GM12878 (cell line): ENCODE measurements around the gene LRRK1. TPM values are rescaled to one million over a fixed set of nuclear protein-coding genes. Genes with fewer than 3 reads are reported as not detected.

Experiments used
- ATAC-seq: fragments of 200-7000 bp; cut with Tn5 transposase; 3 replicates; pipeline ENCODE4 v1.9.1; 2020; ENCODE audit warnings: mild to moderate bottlenecking, moderate library complexity
- BruUV-seq: library from RNA; stranded (reverse); fragments of 400-500 nt; replicated peaks from 2 replicates; lab custom pipeline; 2021; lab: Mats Ljungman, UMichigan
- CTCF ChIA-PET: fragments of 300-600 bp; sonication (Branson Sonifier 250); formaldehyde crosslinking; extraction: SDS; loops from one replicate; lab custom pipeline; 2021; ENCODE audit warnings: inconsistent platforms; lab: Yijun Ruan, JAX
- POLR2A ChIA-PET: fragments of 350-600 bp; formaldehyde crosslinking; extraction: SDS; loops from one replicate; lab custom pipeline; 2021; ENCODE audit warnings: inconsistent platforms; lab: Charles Lee
- RAD21 ChIA-PET: fragments of 300-600 bp; sonication (Branson Sonifier 250); formaldehyde crosslinking; loops from one replicate; lab custom pipeline; 2023; ENCODE audit warnings: antibody characterized with exemption; ENCODE audit not compliant: unreplicated experiment; lab: Charles Lee
- SMC1A ChIA-PET: fragments of 300-600 bp; sonication (Branson Sonifier 250); formaldehyde crosslinking; loops from one replicate; lab custom pipeline; 2023; ENCODE audit not compliant: unreplicated experiment, uncharacterized antibody; lab: Charles Lee
- DNase-seq: peaks from one replicate; pipeline ENCODE4 v3.0.0-alpha.2; 2011; ENCODE audit warnings: low read depth, low spot score
- FAIRE-seq: peaks from 3 replicates; lab custom pipeline; 2011; peaks lifted over from hg19 to GRCh38; lab: Jason Lieb, UNC
- H2AFZ ChIP-seq: 2 replicates; pipeline ENCODE4 v1.6.0; 2011; ENCODE audit warnings: low read depth, low read length, control low read depth; ENCODE audit not compliant: control insufficient read depth
- H3K27ac ChIP-seq: 2 replicates; pipeline ENCODE4 v1.5.1; 2011; ENCODE audit warnings: control low read depth; ENCODE audit not compliant: control insufficient read depth, insufficient read depth
- H3K27me3 ChIP-seq, 2 experiments: replicated peaks in 1 of 2; 2 replicates each; pipeline versions ENCODE4 v1.6.0 to v1.6.1; 2011; ENCODE audit warnings: low read length in 1 of 2; ENCODE audit not compliant: control insufficient read depth in 2 of 2, insufficient read depth in 2 of 2
- H3K36me3 ChIP-seq, 2 experiments: 2 replicates each; pipeline ENCODE4 v1.5.1; 2011; ENCODE audit warnings: low read length in 1 of 2; ENCODE audit not compliant: control insufficient read depth in 2 of 2, insufficient read depth in 2 of 2
- H3K4me1 ChIP-seq: 2 replicates; pipeline ENCODE4 v1.6.1; 2011; ENCODE audit warnings: mild to moderate bottlenecking, low read length, moderate library complexity, mixed read lengths; ENCODE audit not compliant: control insufficient read depth, insufficient read depth
- H3K4me2 ChIP-seq: 2 replicates; pipeline ENCODE4 v1.6.0; 2011; ENCODE audit warnings: control low read depth; ENCODE audit not compliant: control insufficient read depth, insufficient read depth
- H3K4me3 ChIP-seq: fragments of 200-600 bp; sonication (generic); 2 replicates; pipeline ENCODE4 v1.5.1; 2016
- H3K79me2 ChIP-seq: 2 replicates; pipeline ENCODE4 v1.6.0; 2011; ENCODE audit warnings: low read length; ENCODE audit not compliant: control insufficient read depth, insufficient read depth
- H3K9ac ChIP-seq: 2 replicates; pipeline ENCODE4 v1.8.0; 2011; ENCODE audit warnings: low read length, control low read depth, mixed read lengths; ENCODE audit not compliant: control insufficient read depth, insufficient read depth
- H3K9me3 ChIP-seq: replicated peaks from 3 replicates; pipeline ENCODE4 v1.5.1; 2011; ENCODE audit warnings: mild to moderate bottlenecking, low read length; ENCODE audit not compliant: control insufficient read depth, insufficient read depth
- H4K20me1 ChIP-seq: 2 replicates; pipeline ENCODE4 v1.6.0; 2011; ENCODE audit not compliant: control insufficient read depth, insufficient read depth
- ATF7 ChIP-seq: fragments of 450-650 bp; IDR thresholded peaks from 2 replicates; pipeline ENCODE4 v1.6.1; 2016; ENCODE audit warnings: low read depth, mild to moderate bottlenecking
- CBX5 ChIP-seq: sonication (generic); IDR thresholded peaks from 2 replicates; pipeline ENCODE4 v1.6.1; 2016; ENCODE audit warnings: low read depth, moderate library complexity, mild to moderate bottlenecking, inconsistent platforms
- CHD4 ChIP-seq: fragments of 200-600 bp; sonication (generic); IDR thresholded peaks from 2 replicates; pipeline ENCODE4 v1.6.1; 2016; ENCODE audit warnings: mild to moderate bottlenecking
- CREM ChIP-seq: IDR thresholded peaks from 2 replicates; pipeline ENCODE4 v1.6.1; 2014; ENCODE audit warnings: antibody characterized with exemption, low read depth
- HSF1 ChIP-seq: fragments of 150-350 bp; IDR thresholded peaks from 2 replicates; pipeline ENCODE4 v1.6.1; 2014; ENCODE audit warnings: mild to moderate bottlenecking, low read depth, low read length
- KLF5 ChIP-seq: fragments of 450-650 bp; IDR thresholded peaks from 2 replicates; pipeline ENCODE4 v1.6.1; 2014; ENCODE audit warnings: mild to moderate bottlenecking; ENCODE audit not compliant: partially characterized antibody
- MYC ChIP-seq: IDR thresholded peaks from 2 replicates; pipeline ENCODE4 v1.6.1; 2011; ENCODE audit warnings: mild to moderate bottlenecking, low read length, moderate library complexity, inconsistent platforms; ENCODE audit not compliant: insufficient read depth, insufficient replicate concordance, insufficient read length, severe bottlenecking
- NR2F1 ChIP-seq: fragments of 450-650 bp; conservative IDR thresholded peaks from 2 replicates; pipeline ENCODE4 v1.6.1; 2017; ENCODE audit warnings: mild to moderate bottlenecking
- RAD21 ChIP-seq: IDR thresholded peaks from 2 replicates; pipeline ENCODE4 v1.6.1; 2011; ENCODE audit warnings: mild to moderate bottlenecking, low read depth, low read length, moderate library complexity; ENCODE audit not compliant: insufficient read depth
- RB1 ChIP-seq: fragments of 450-650 bp; formaldehyde crosslinking; IDR thresholded peaks from 2 replicates; pipeline ENCODE4 v1.6.1; 2017; ENCODE audit warnings: mild to moderate bottlenecking, borderline replicate concordance
- RBBP5 ChIP-seq: fragments of 200-600 bp; sonication (generic); conservative IDR thresholded peaks from 2 replicates; pipeline ENCODE4 v1.6.1; 2016
- SMC3 ChIP-seq: IDR thresholded peaks from 2 replicates; pipeline ENCODE4 v1.6.1; 2011; ENCODE audit warnings: low read length, improper control_type of control experiment, borderline replicate concordance
- TARDBP ChIP-seq: IDR thresholded peaks from 2 replicates; pipeline ENCODE4 v1.6.1; 2016; ENCODE audit warnings: borderline replicate concordance
- ZNF24 ChIP-seq: fragments of 450-650 bp; IDR thresholded peaks from 2 replicates; pipeline ENCODE4 v1.6.1; 2017; ENCODE audit warnings: antibody characterized with exemption, mild to moderate bottlenecking
- WGBS: methylation state at CpG from one replicate; pipeline ENCODE4 v1.1.6; 2016; ENCODE audit warnings: low lambda C conversion rate; ENCODE audit not compliant: insufficient replicate concordance, insufficient coverage; ENCODE audit errors: missing lambda C conversion rate; 5-methylcytosine and 5-hydroxymethylcytosine counted together
- in situ Hi-C: fragments of 300-500 bp; cut with MboI; formaldehyde crosslinking; loops from 9 replicates; pipeline ENCODE4 v1.14.3; 2018; ENCODE audit warnings: mixed read lengths
- intact Hi-C: fragments of 100-400 bp; cut with micrococcal nuclease; formaldehyde crosslinking; loops from one replicate; pipeline ENCODE4 v1.14.2; 2022; ENCODE audit not compliant: unreplicated experiment
- polyA plus RNA-seq, 11 experiments: library from polyadenylated mRNA; depleted of rRNA in 4 of 11; unstranded in 6 of 11; stranded (reverse) in 5 of 11; fragments of >200 nt; fragmentation: Nextera tagmentation in 4 of 11; fragmentation: Illumina TruSeq in 1 of 11; extraction: Ambion mirVana in 4 of 11; extraction: Trizol in 1 of 11; gene quantifications; 1 replicate in 1 of 11; 2 replicates in 10 of 11; pipeline versions ENCODE4 v1.2.1 to v1.2.3, GENCODE V29; 2011 to 2016; ENCODE audit warnings: inconsistent platforms in 2 of 11, missing spikeins in 2 of 11, low read depth in 1 of 11
- total RNA-seq, 4 experiments: library from RNA; depleted of rRNA in 3 of 4; stranded (reverse); fragments of >200 nt in 3 of 4; fragmentation: Illumina TruSeq in 1 of 4; extraction: Trizol in 1 of 4; gene quantifications; 2 replicates each; pipeline versions ENCODE4 v1.2.1 to v1.2.3, GENCODE V29; 2013 to 2021
- TF ChIP-seq, protein P1 (sequence below): IDR thresholded peaks from 2 replicates; pipeline ENCODE4 v1.6.1; 2012; ENCODE audit warnings: low read depth, low read length, improper control_type of control experiment

Gene LRRK1
- total and polyA plus RNA-seq, 10 of the 15 experiments (the other 5 are each of a cell fraction or from before 2014, with no cell fraction given): 2.2 to 58.3 (median 17.9) TPM

GRCh38 chr15:101060576-101061551 is 141.7 kb downstream of the LRRK1 start:
- TF ChIP-seq RB1: no peak
- no peak for TF ChIP-seq SMC3
- no peak for TF ChIP-seq CBX5
- no peak for TF ChIP-seq NR2F1
- TF ChIP-seq KLF5: no peak
- no peak for TF ChIP-seq HSF1
- TF ChIP-seq RBBP5: no peak
- TF ChIP-seq ZNF24: no peak
- no peak for TF ChIP-seq MYC
- no peak for TF ChIP-seq ATF7
- no peak for TF ChIP-seq CHD4
- TF ChIP-seq, protein P1, sequence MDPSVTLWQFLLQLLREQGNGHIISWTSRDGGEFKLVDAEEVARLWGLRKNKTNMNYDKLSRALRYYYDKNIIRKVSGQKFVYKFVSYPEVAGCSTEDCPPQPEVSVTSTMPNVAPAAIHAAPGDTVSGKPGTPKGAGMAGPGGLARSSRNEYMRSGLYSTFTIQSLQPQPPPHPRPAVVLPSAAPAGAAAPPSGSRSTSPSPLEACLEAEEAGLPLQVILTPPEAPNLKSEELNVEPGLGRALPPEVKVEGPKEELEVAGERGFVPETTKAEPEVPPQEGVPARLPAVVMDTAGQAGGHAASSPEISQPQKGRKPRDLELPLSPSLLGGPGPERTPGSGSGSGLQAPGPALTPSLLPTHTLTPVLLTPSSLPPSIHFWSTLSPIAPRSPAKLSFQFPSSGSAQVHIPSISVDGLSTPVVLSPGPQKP: no peak
- no peak for TF ChIP-seq TARDBP
- TF ChIP-seq RAD21: no peak
- TF ChIP-seq CREM: no peak
- TF ChIP-seq, all 136 proteins: peak for 0
- RAD21 ChIA-PET: interaction anchor here (0.6 kb wide), 1 partner anchor 428 kb away, joined by 3 read pairs; no protein-coding TSS in a partner anchor
- no peaks in the 10 kb centered on the region for H4K20me1 ChIP-seq
- H3K4me2 ChIP-seq: no peak overlapping the region
- CTCF ChIA-PET: no interaction called here
- no peak for DNase-seq
- BruUV-seq: no TSS peak
- H3K79me2 ChIP-seq: no peaks in the 10 kb centered on the region
- H2AFZ ChIP-seq: no peak overlapping the region
- H3K9me3 ChIP-seq: no peaks in the 10 kb centered on the region
- no peak overlapping the region for H3K9ac ChIP-seq
- no peak overlapping the region for H3K4me3 ChIP-seq
- SMC1A ChIA-PET: no interaction called here
- no peak for FAIRE-seq
- H3K4me1 ChIP-seq: no peaks in the 10 kb centered on the region; the same call in 1 of the 2 replicates
- no peak for ATAC-seq
- intact Hi-C loops (no loop called here), in situ Hi-C loops (no loop called here)
- no peak overlapping the region for H3K27ac ChIP-seq
- H3K36me3 ChIP-seq: peaks cover 20 to 35% of the 10 kb centered on the region in 2 experiments
- POLR2A ChIA-PET: no interaction called here
- WGBS: 96% methylated on average over 34 of the region's 35 CpGs
- H3K27me3 ChIP-seq: no peaks in the 10 kb centered on the region
